ENCODE data around the gene MICB. TPM values are rescaled to one million over a fixed set of nuclear protein-coding genes. Genes with fewer than 3 reads are reported as not detected.
"Not testable (repeated sequence)": the region's sequence is repeated elsewhere in the genome, so short reads cannot be mapped to it uniquely, and the experiment has no call there.

Gene MICB
- total RNA-seq, 2 donors from 2014 or later, result 5.6 to 6.7 TPM

- H3K9ac ChIP-seq (ENCODE audit: low read depth in 2 of 2, low read length in 2 of 2), result no peak overlapping the region
- no peaks in the 10 kb centered on the region for H3K36me3 ChIP-seq
- H3K4me3 ChIP-seq, result no peak overlapping the region
- no peak for TF ChIP-seq CTCF (IDR thresholded peaks at IDR 0.05)
- H3K27me3 ChIP-seq, result no peaks in the 10 kb centered on the region
- intact Hi-C loops (cut with DNase I), result no loop called here
- no peaks in the 10 kb centered on the region for H3K9me3 ChIP-seq
- no peaks in the 10 kb centered on the region for H3K4me1 ChIP-seq
- no peak for DNase-seq
- no peak overlapping the region for H3K27ac ChIP-seq
Observed at GRCh38 chr6:31480574-31480973, 17.4 kb upstream of the MICB start.

DNA sequence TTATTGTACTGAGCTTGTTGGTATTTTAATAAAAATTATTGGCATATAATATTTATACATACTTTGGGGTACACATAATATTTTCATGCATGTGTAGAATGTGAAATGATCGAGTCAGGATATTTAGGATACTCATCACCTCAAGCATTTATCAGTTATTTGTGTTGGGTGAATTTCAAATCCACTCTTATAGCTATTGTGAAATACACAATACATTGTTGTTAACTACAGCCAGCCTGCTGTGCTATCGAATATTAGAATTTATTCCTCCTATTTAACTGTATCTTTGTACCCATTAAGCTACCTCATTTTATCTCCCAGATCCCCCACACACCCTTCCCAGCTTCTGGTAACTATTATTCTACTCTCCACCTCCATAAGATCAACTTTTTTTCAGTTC is 14.6 kb upstream of the MICB start:
- Histone ChIP-seq H3K27me3 (no peaks in the 10 kb centered on the region), H3K4me3 (no peak overlapping the region), H3K27ac (no peak overlapping the region), H3K36me3 (no peaks in the 10 kb centered on the region), H3K4me1 (no peaks in the 10 kb centered on the region), H3K9ac (ENCODE audit: low read depth in 2 of 2, low read length in 2 of 2) (no peak overlapping the region), H3K9me3 (no peaks in the 10 kb centered on the region)
- TF ChIP-seq CTCF (IDR thresholded peaks at IDR 0.05), result no peak
- intact Hi-C loops (cut with DNase I), result no loop called here
- no peak for DNase-seq

DNA sequence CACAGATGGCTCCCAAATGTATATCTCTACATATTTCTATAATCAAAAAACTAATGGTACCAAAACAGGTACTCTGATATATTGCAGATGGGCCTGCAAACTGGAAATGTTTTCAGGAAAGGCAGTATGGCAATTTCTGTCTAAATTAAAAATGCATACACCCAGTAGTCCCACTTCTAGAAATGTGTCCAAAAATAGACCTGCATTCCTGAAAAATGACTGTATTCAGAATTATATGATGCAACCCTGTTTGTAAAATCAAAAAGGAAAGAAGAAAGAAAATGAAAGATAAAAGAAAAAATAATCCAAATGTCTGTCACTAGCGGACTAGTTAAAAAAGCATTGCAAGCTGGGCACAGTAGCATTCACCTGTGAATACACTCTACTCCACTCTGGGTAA is 12.9 kb upstream of the MICB start:
- intact Hi-C loops (cut with DNase I), result no loop called here

DNA sequence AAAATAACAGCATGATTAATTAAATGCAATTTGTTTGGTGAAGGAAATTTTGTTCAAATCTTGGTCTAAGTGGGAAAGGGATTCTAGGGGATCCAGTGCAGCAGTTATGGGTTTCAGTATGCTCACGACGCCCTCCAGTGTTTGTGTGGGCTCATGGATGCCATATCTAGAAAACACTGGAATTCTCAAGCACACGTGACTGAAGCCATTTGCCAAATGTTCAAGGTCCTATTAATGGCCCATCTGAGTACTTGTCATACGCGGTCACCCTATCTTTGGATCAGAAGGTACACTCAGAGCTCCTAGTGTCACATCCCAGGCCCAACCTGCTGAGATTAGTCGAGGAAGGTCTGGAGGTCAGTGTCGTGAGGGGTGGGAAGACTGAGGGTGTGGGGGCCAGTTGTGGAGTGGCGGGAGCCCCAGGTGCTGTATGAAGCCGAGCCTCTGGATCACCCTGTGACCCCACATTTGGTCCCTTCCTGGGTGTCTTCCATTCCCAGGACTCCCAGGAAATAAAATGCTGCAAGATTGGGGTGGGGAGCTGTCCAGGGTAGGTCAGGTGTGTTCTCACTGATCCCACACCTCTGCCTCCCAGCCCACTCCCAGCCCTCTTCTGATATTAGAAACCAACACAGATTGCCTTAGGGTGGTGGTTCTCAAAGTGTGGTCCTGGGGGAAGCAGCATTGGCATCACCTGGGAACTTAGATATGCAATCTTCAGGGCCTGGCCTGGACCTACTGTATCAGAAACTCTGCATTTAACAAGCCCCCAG is 11.7 kb upstream of the MICB start:
- DNase-seq; H3K27ac ChIP-seq; H3K36me3 ChIP-seq; H3K4me3 ChIP-seq; H3K9me3 ChIP-seq; H3K4me1 ChIP-seq; H3K27me3 ChIP-seq; H3K9ac ChIP-seq (ENCODE audit: low read depth in 2 of 2, low read length in 2 of 2); intact Hi-C loops (cut with DNase I): not testable (repeated sequence)

More for the DNA sequence above, 12.9 kb upstream of the MICB start:
- Histone ChIP-seq H3K27ac (no peak overlapping the region), H3K36me3 (no peaks in the 10 kb centered on the region), H3K4me1 (no peaks in the 10 kb centered on the region), H3K9ac (ENCODE audit: low read depth in 2 of 2, low read length in 2 of 2) (no peak overlapping the region), H3K27me3 (no peaks in the 10 kb centered on the region), H3K9me3 (no peaks in the 10 kb centered on the region), H3K4me3 (no peak overlapping the region)
- TF ChIP-seq CTCF (IDR thresholded peaks at IDR 0.05), result no peak
- DNase-seq, result no peak

- H3K4me1 ChIP-seq; H3K36me3 ChIP-seq; intact Hi-C loops (cut with DNase I); H3K27me3 ChIP-seq; H3K9ac ChIP-seq (ENCODE audit: low read depth in 2 of 2, low read length in 2 of 2); H3K4me3 ChIP-seq; DNase-seq; H3K9me3 ChIP-seq; H3K27ac ChIP-seq: not testable (repeated sequence)
Observed at GRCh38 chr6:31487674-31488073, 10.3 kb upstream of the MICB start.

DNA sequence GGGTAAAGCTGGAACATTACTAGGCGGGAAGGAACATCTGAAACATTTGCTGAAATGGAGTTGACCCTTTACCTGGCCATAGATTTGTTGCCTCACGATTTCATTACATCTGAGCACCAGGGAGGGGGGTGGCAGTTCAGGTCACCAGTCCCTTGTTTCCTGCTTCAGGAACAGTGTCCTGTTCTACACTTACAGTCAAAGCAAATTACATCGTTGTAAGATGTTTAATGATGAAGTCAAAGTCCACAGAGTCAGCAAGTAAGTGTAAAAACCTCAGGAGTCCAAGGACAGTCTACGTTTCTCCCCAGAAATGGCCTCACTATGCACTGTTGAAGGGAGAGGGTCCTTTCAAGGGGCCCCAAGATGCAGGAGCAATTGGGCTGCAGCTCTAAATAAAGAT is 8.9 kb upstream of the MICB start:
- no peak overlapping the region for H3K9ac ChIP-seq (ENCODE audit: low read depth in 2 of 2, low read length in 2 of 2)
- intact Hi-C loops (cut with DNase I), result no loop called here
- no peak overlapping the region for H3K27ac ChIP-seq
- no peaks in the 10 kb centered on the region for H3K27me3 ChIP-seq
- no peak for DNase-seq
- no peak for TF ChIP-seq CTCF (IDR thresholded peaks at IDR 0.05)
- no peak overlapping the region for H3K4me3 ChIP-seq
- H3K9me3 ChIP-seq, result no peaks in the 10 kb centered on the region
- no peaks in the 10 kb centered on the region for H3K36me3 ChIP-seq
- H3K4me1 ChIP-seq, result no peaks in the 10 kb centered on the region
